ENCODE measurements around the gene GRPEL2.

- TF ChIP-seq CTCF (IDR thresholded peaks at IDR 0.05) (no peak), POLR2A (IDR thresholded peaks at IDR 0.05) (no peak), POLR2AphosphoS5 (IDR thresholded peaks at IDR 0.05) (peak in 2 of 3 donors; percentile 11 to 63), EP300 (IDR thresholded peaks at IDR 0.05) (peak; percentile 28)
Observed at GRCh38 chr5:149380466-149381121, 35.3 kb downstream of the GRPEL2 start.
